Pancreas (tissue), 10 donors: Measurements from ENCODE around the gene PPM1M. TPM values are rescaled to one million over a fixed set of nuclear protein-coding genes. Genes with fewer than 3 reads are reported as not detected.
A peak's percentile ranks its signal among the peaks of the same experiment; 100 is the strongest.

ENCODE experiments used
- ATAC-seq, 4 donors: fragments of 200-7000 bp; cut with Tn5 transposase; one replicate each; pipeline versions ENCODE4 v1.8.0 to v1.9.1; 2020; ENCODE audit warnings: mild to moderate bottlenecking in 4 of 4, moderate library complexity in 4 of 4
- DNase-seq, 6 donors: peaks; one replicate each; pipeline ENCODE4 v3.0.0-alpha.2; 2020
- FAIRE-seq: peaks from 2 replicates; lab custom pipeline; 2012; peaks lifted over from hg19 to GRCh38; lab: Jason Lieb, UNC
- H3K27ac ChIP-seq, 4 donors: fragments of 200-600 bp; sonication (generic); 1 replicate in 3 of 4; 2 replicates in 1 of 4; pipeline versions ENCODE4 v1.5.0 to v1.8.0; 2020
- H3K27me3 ChIP-seq, 4 donors: fragments of 200-600 bp; one replicate each; pipeline ENCODE4 v1.8.0; 2021
- H3K36me3 ChIP-seq, 3 donors: fragments of 200-600 bp; sonication (generic) in 1 of 3; one replicate each; pipeline versions ENCODE4 v1.5.0 to v1.8.0; 2020 to 2021
- H3K4me1 ChIP-seq, 3 donors: fragments of 200-600 bp; one replicate each; pipeline ENCODE4 v1.8.0; 2021
- H3K4me3 ChIP-seq, 4 donors: fragments of 200-600 bp; sonication (generic) in 2 of 4; one replicate each; pipeline versions ENCODE4 v1.5.0 to v1.8.0; 2020 to 2021
- H3K9me3 ChIP-seq, 4 donors: fragments of 200-600 bp; one replicate each; pipeline ENCODE4 v1.8.0; 2021
- CTCF ChIP-seq, 4 donors: fragments of 200-600 bp; sonication (generic) in 3 of 4; IDR thresholded peaks; one replicate each; pipeline versions ENCODE4 v1.5.0 to v1.8.0; 2021; ENCODE audit warnings: antibody characterized with exemption in 4 of 4
- WGBS, 2 donors: extraction: QIAGEN DNeasy Blood & Tissue Kit; methylation state at CpG; one replicate each; pipeline ENCODE4 v1.1.7; 2013; 5-methylcytosine and 5-hydroxymethylcytosine counted together
- intact Hi-C, 3 donors: fragments of 100-400 bp; cut with DNase I; formaldehyde crosslinking; loops; one replicate each; pipeline versions ENCODE4 v1.11.1 to v1.14.2; 2022
- polyA plus RNA-seq, 2 donors: library from polyadenylated mRNA; stranded (reverse); fragments of 200-250 nt; gene quantifications; one replicate each; pipeline ENCODE4 v1.2.3, GENCODE V29; 2013
- total RNA-seq, 6 donors: library from RNA; stranded (reverse); fragmentation: NEBNext Ultra II Directional in 4 of 6; extraction: Animal tissue kit (Norgen Biotek cat#: 25700) in 4 of 6; gene quantifications; one replicate each; pipeline versions ENCODE4 v1.2.1 to v1.2.4, GENCODE V29; 2021 to 2023
- donor health status: healthy with polysubstance abuse.
- donor health status: DM: no; HTN: no; CAD: no; lungs with moderate emphysema.
- donor health status: DM: no; HTN: no; CAD: no.
- donor health status: control.
- donor health status: control.
- donor health status: Bipolar disorder and iron deficiency.
- donor health status: DM: yes; HTN: yes; CAD: no.
- donor health status: DM: no; HTN: no; CAD: no.
- donor health status: DM: no; HTN: no; CAD: no.
- donor health status: DM: yes; HTN: yes; CAD: no.

PPM1M gene
- total and polyA plus RNA-seq, 8 donors, result 4.0 to 15.2 (median 7.7) TPM

GRCh38 chr3:52230889-52231499, 14.6 kb upstream of the PPM1M start:
- FAIRE-seq (no peak), DNase-seq (peak in 3 of 6 donors; percentile 20 to 75 (median 35)), ATAC-seq (no peak)
- intact Hi-C loops, result loop anchor here in 1 of 3 donors (5.0 kb wide), 1 partner anchor 111 kb away; no protein-coding TSS in a partner anchor
- TF ChIP-seq CTCF (IDR thresholded peaks at IDR 0.05), result no peak
- Histone ChIP-seq H3K9me3 (no peaks in the 10 kb centered on the region), H3K27me3 (no peaks in the 10 kb centered on the region), H3K4me1 (no peaks in the 10 kb centered on the region), H3K36me3 (peaks cover 0 to 25% (median 5%) of the 10 kb centered on the region in 3 donors), H3K4me3 (no peak overlapping the region), H3K27ac (no peak overlapping the region)
- WGBS, 2 donors, result 86 to 90% methylated on average over 16 of the region's 16 CpGs

DNA sequence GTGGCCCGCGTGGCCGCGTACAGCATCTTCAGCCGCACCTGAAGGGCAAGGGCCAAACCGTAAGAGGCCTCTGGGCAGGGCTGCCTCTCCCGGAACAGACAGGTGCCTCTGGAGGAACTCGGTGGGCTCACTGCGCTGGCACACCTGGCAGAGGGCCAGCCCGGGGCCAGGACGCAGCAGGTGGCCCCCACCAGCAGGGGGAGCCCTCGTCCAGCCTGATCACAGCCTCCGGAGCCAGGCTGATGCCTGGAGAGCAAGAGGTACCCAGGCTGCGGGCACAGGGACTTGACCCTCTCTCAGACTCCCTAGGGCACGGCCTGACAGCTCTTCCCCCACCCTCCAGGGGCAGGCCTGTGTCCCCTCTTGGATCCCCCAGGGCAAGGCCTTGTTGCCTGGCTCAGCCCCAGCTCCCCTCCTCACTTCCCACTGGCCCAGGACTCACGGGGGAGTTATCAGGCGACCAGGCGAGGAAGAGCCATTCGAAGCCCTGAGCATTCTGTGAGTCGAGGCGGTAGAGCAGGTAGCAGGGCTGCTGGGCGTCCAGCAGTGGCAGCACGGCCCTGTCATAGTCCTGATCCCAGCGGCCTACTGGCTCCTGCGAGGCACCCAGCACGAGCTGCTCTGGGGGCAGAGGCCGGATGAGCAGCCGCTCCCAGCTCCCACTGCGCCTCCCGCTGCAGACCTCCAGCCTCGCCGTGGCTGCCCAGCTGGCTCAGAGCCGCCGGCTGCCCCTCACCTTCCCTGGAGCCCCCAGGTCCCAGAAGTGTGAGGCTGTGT, 13.9 kb upstream of the PPM1M start:
- Histone ChIP-seq H3K4me1 (peaks cover 0 to 5% (median 4%) of the 10 kb centered on the region in 3 donors), H3K9me3 (no peaks in the 10 kb centered on the region), H3K27me3 (no peaks in the 10 kb centered on the region), H3K36me3 (peaks cover 0 to 25% (median 5%) of the 10 kb centered on the region in 3 donors), H3K27ac (no peak overlapping the region), H3K4me3 (no peak overlapping the region)
- WGBS, 2 donors, result 59 to 63% methylated on average over 32 to 34 of the region's 34 CpGs
- intact Hi-C loops, result loop anchor here in 1 of 3 donors (5.0 kb wide), 1 partner anchor 111 kb away; no protein-coding TSS in a partner anchor
- TF ChIP-seq CTCF (IDR thresholded peaks at IDR 0.05), result peak; percentile 87 to 92 (median 90)
- DNase-seq, result peak; percentile 63 to 95 (median 87)
- no peak for FAIRE-seq
- ATAC-seq, result peak; percentile 66 to 90 (median 84)

- intact Hi-C loops, result loop anchor here in 1 of 3 donors (5.0 kb wide), 1 partner anchor 110 kb away; no protein-coding TSS in a partner anchor
- no peak for TF ChIP-seq CTCF (IDR thresholded peaks at IDR 0.05)
- Histone ChIP-seq H3K4me1 (peaks cover 4 to 13% (median 12%) of the 10 kb centered on the region in 3 donors), H3K4me3 (no peak overlapping the region), H3K27me3 (no peaks in the 10 kb centered on the region), H3K27ac (no peak overlapping the region), H3K36me3 (peaks cover 0 to 25% (median 5%) of the 10 kb centered on the region in 3 donors), H3K9me3 (no peaks in the 10 kb centered on the region)
- 86 to 87% methylated on average over 28 of the region's 28 CpGs for WGBS, 2 donors
- DNase-seq (no peak), FAIRE-seq (no peak), ATAC-seq (no peak)
Measured at GRCh38 chr3:52232279-52233107, 13.1 kb upstream of the PPM1M start.

DNA sequence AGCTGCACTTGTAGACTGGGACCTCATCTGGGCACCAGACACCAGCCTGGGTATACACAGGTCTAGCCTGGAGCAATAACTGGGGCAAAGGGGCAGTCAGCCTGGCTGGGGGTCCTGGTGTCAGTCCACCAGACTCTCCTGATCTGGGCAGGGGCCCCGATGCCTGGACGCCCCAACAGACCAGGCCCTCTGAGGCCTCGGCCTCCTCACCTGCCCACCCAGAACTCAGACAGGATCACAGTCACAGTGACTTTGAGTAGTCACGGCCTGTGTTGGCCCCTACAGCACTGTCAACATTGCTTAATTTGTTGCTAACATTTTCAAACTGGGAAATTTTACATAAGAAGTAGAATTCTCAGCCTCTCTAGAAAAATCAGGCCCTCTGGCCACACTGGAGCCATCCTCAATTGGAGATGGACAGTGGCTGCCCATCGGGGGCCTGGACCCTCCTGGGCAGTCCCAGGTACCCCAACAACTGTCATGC, 12.4 kb upstream of the PPM1M start:
- Histone ChIP-seq H3K27ac (no peak overlapping the region), H3K36me3 (peaks cover 0 to 25% (median 5%) of the 10 kb centered on the region in 3 donors), H3K27me3 (no peaks in the 10 kb centered on the region), H3K4me1 (peaks cover 10 to 20% (median 16%) of the 10 kb centered on the region in 3 donors), H3K9me3 (no peaks in the 10 kb centered on the region), H3K4me3 (no peak overlapping the region)
- WGBS, 2 donors, result 89 to 90% methylated on average over 5 of the region's 5 CpGs
- DNase-seq, result no peak
- no peak for TF ChIP-seq CTCF (IDR thresholded peaks at IDR 0.05)
- no peak for ATAC-seq
- intact Hi-C loops, result loop anchor here in 1 of 3 donors (5.0 kb wide), 1 partner anchor 109 kb away; no protein-coding TSS in a partner anchor
- FAIRE-seq, result no peak
